GM21825 (cell line): Measurements from ENCODE around the gene FGF18.
A peak's percentile ranks its signal among the peaks of the same experiment; 100 is the strongest.
"Not testable (repeated sequence)": the region's sequence is repeated elsewhere in the genome, so short reads cannot be mapped to it uniquely, and the experiment has no call there.

Experiments used
- ATAC-seq: cut with Tn5 transposase; IDR thresholded peaks from one replicate; pipeline ENCODE4 v1.9.1; 2021; ENCODE audit warnings: mild to moderate bottlenecking, moderate library complexity; ENCODE audit not compliant: unreplicated experiment

Gene FGF18

GRCh38 chr5:171418982-171419687 is at the start of gene FGF18:
Gene FGF18, plus strand, starts transcription at chr5:171419647. Its CDS starts 553 bp downstream, at chr5:171420200.
- peak; percentile 32 for ATAC-seq

DNA sequence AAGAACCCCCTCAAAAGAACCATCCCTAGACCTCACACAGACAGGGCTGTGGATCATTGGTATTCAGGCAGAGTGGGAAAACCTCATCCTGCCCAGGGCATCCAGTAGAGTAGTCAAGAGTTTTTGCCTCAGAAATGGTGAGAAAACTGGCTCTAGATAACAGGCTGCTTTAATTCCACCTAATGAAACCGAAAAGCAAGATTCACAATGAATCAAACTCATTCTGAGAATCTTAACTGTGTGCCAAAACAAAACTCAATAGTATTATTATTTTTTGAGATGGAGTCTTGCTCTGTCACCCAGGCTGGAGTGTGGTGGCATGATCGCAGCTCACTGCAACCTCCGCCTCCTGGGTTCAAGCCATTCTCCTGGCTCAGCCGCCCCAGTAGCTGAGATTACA is 49.5 kb upstream of the FGF18 start:
- ATAC-seq = no peak

DNA sequence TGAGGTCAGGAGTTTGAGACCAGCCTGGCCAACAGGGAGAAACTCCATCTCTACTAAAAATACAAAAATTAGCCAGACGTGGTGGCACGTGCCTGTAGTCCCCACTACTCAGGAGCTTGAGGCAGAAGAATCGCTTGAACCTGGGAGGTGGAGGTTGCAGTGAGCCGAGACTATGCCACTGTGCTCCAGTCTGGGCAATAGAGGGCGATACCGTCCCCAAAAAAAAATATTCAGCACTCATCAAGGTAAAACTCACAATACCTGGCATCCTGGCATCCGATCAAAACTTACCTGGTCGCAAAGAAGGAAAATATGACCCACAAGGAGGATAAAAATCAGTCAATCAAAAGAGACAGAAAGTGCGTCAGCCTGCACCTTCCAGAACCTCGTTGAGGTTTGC is 48.6 kb upstream of the FGF18 start:
- ATAC-seq = not testable (repeated sequence)

GRCh38 chr5:171371326-171371725 is 48.1 kb upstream of the FGF18 start:
- no peak for ATAC-seq

DNA sequence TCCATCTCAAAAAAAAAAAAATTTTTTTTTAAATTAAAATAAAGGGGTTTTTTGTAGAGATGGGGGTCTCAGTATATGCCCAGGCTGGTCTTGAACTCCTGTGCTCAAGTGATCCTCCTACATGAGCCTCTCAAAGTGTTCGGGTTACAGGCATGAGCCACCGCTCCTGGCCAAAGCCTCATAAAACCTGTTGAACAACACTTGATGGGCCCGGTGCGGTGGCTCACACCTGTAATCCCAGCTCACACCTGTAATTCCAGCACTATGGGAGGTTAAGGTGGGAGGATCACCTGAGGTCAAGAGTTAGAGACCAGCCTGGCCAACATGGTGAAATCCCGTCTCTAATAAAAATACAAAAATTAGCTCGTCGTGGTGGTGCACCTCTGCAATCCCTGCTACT is 39.5 kb upstream of the FGF18 start:
- no peak for ATAC-seq

- ATAC-seq = not testable (repeated sequence)
Measured at GRCh38 chr5:171384416-171384815, 35.0 kb upstream of the FGF18 start.

- ATAC-seq = not testable (repeated sequence)
Measured at GRCh38 chr5:171384999-171385398, 34.4 kb upstream of the FGF18 start.

DNA sequence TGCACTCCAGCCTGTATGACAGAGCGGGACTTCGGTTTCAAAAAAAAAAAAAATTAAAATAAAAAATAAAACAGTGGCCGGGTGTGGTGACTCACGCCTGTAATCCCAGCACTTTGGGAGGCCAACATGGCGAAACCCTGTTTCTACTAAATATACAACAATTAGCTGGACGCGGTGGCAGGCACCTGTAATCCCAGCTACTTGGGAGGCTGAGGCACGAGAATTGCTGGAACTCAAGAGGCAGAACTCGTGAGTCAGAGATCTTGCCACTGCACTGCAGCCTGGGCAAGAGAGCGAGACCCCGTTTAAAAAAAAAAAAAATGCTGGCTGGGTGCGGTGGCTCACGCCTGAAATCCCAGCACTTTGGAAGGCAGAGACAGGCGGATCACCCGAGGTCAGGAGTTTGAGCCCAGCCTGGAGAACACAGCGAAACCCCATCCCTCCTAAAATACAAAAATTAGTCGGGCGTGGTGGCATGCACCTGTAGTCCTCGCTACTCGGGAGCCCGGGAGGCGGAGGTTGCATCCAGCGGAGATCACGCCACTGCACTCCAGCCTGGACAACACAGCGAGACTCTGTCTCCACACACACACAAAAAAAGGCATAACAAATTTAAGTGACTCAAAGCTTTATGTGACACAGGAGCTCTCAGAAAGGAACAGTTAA is 33.3 kb upstream of the FGF18 start:
- no peak for ATAC-seq

- ATAC-seq = no peak
Measured at GRCh38 chr5:171386861-171387344, 32.5 kb upstream of the FGF18 start.

- peak; percentile 87 for ATAC-seq
Measured at GRCh38 chr5:171387345-171387969, 32.0 kb upstream of the FGF18 start, which contains the start of gene NPM1. Gene NPM1, plus strand, starts transcription at chr5:171387849. Its CDS starts 100 bp downstream, at chr5:171387949.

- peak; percentile 41 for ATAC-seq
Measured at GRCh38 chr5:171387970-171388815, 31.3 kb upstream of the FGF18 start.

DNA sequence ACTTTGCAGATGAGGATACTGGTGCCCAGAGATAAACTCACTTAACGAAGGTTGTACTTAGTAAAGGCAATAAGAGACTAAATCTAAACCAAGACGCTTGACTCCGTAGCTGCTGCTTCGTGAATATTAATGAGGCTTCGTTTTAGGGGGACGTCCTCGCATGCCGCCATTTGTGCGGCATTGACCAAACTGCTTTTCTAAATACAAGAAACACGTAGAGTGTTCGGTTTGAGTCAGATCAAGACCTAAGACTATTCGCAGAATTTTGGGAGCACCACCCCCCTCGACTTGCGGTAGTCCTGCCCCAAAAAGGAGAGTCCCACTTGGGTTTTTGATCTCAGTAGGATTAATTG is 30.7 kb upstream of the FGF18 start:
- ATAC-seq = no peak

GRCh38 chr5:171390883-171391677 is 28.4 kb upstream of the FGF18 start:
- no peak for ATAC-seq

DNA sequence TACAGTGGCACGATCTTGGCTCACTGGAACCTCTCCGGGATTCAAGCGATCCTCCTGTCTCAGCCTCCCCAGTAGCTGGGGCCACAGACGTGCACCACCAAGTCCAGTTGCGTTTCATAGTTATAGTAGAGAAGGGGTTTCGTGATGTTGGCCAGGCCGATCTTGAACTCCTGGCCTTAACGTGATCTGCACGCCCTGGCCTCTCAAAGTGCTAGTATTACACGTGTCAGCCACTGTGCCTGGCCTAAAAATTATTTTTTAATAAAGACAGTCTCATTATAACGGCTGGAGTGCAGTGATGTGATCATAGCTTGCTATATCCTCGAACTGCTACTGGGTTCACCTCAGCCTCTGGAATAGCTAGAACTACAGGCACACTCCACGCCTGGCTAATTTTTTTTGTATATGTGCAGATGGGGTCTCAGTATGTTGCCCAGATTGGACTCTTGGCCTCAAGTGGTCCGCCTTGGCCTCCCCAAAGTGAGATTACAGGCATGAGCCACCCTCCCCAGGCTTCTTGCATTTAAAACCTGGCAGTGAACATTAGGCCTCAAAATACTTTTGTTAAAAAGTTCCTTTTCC is 27.4 kb upstream of the FGF18 start:
- ATAC-seq = no peak

DNA sequence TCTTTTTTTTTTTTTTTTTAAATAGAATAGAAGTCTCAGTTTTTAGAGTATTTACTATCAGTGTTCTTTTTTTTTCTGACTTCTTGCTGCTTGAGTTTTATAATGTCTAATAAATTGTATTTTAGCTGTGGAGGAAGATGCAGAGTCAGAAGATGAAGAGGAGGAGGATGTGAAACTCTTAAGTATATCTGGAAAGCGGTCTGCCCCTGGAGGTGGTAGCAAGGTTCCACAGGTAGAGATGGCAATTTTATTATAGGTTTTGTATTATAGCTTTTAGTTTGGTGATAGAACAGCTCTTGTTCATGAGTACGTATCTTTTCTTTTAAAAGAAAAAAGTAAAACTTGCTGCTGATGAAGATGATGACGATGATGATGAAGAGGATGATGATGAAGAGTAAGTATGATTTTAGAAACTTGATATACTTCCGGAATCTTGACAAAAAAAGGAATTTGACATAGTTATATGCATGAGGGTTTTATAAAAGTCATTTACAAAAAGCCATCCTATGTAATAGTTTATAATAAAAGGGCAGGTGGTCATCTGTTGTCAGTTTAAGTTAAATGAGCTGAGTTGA is 26.8 kb upstream of the FGF18 start:
- no peak for ATAC-seq

GRCh38 chr5:171395042-171395441 is 24.4 kb upstream of the FGF18 start:
- ATAC-seq = no peak

GRCh38 chr5:171396583-171396982 is 22.9 kb upstream of the FGF18 start:
- ATAC-seq = not testable (repeated sequence)

DNA sequence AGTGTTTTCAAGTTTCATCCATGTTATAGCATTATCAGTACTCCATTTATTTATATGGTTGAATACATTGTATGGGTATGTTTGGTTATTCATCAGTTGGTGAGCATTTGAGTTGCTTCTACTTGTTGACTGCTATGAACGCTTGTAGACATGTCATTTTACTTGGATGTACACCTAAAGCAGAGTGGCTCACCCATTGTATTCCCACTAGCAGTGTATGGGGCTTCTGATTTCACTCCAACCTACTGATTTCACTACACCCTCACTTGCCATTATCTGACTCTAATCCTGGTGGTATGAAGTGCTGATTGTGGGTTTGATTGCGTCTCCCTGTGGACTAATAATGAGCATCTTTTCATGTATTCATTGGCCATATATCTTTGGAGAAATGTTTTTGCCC is 22.3 kb upstream of the FGF18 start:
- no peak for ATAC-seq

- ATAC-seq = no peak
Measured at GRCh38 chr5:171397599-171397998, 21.8 kb upstream of the FGF18 start.
